HG03432 (cell line): ENCODE results near the gene WDR86.
A peak's percentile ranks its signal among the peaks of the same experiment; 100 is the strongest.

Experiments
- ATAC-seq: cut with Tn5 transposase; IDR thresholded peaks from one replicate; pipeline ENCODE4 v1.9.1; 2021; ENCODE audit warnings: mild to moderate bottlenecking, moderate library complexity; ENCODE audit not compliant: unreplicated experiment

Gene WDR86

GRCh38 chr7:151352512-151352911 is 57.3 kb downstream of the WDR86 start:
- no peak for ATAC-seq

DNA sequence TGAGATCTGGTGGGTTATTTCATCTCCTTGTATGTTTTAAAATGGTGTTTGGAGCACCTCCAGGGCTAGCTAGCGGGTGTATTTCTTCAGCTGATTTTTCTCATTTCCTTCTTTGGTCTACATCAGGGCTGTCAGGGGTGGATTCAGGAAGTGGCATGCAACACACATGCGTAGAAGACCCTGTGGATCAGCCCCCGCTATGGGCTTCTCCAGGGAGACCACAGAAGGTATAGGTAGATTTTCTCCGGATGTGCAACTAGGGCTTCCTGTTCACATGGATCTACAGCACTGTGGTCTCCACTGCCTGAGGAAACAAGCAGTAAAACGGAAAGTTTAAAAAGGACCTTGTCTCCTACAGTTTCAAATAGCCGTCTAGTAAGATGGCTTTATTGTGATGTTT is 57.9 kb downstream of the WDR86 start:
- ATAC-seq = peak; percentile 36

DNA sequence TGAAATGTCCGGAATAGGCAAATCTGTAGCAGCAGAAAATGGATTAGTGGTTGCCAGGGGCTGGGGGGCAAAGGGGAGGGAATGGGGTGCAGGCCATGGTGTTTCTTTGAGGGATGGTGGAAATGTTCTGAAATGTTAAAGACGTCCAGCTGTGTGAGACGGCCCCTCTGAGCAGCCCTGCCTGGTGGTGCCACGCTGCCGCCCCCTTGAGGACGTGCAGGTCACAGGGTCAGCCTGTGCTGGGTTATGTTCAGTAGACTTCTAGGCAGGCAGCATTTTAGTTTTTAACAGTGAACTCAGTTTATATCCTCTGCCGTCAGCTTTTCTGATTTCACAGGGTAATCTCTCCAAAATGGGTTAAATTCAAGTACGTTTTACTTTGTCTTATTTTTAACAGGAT is 58.8 kb downstream of the WDR86 start:
- ATAC-seq = no peak

- peak; percentile 42 for ATAC-seq
Observed at GRCh38 chr7:151349507-151349853, 60.4 kb downstream of the WDR86 start.

DNA sequence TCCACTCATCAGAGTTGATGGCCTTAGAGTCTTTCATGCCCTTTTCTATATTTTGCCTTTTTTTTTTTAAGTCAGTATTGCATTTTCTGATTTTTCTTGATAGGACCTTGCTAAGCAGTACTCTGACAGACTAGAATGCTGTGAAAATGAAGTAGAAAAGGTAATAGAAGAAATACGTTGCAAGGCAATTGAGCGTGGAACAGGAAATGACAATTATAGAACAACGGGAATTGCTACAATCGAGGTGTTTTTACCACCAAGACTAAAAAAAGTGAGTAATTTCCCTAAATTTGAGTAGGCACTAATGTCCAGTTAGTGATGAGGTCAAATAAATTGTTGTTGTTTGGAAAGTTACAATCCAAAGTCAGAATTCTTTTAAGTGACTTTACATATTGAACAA is 60.9 kb downstream of the WDR86 start:
- ATAC-seq = no peak

GRCh38 chr7:151347200-151347599 is 62.6 kb downstream of the WDR86 start:
- ATAC-seq = no peak

DNA sequence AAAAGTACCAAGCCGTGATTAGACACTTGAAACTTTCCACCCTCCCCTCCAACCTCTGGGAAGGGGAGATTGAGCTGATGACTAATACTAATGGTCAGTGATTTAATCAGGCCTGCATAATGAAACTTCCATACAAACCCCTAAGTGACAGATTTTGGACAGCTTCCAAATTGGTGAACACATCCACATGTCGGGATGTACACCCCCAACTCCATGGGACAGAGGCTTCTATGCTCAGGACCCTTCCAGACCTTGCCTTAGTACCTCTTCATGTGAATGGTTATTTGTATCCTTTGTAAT is 63.4 kb downstream of the WDR86 start:
- no peak for ATAC-seq

- ATAC-seq = no peak
Observed at GRCh38 chr7:151345576-151346469, 64.0 kb downstream of the WDR86 start.

GRCh38 chr7:151343516-151343915 is 66.3 kb downstream of the WDR86 start:
- ATAC-seq = no peak

GRCh38 chr7:151342811-151343210 is 67.0 kb downstream of the WDR86 start:
- no peak for ATAC-seq

GRCh38 chr7:151342102-151342646 is 67.7 kb downstream of the WDR86 start:
- ATAC-seq = peak; percentile 61

GRCh38 chr7:151341357-151342101 is 68.3 kb downstream of the WDR86 start, which contains the start of gene NUB1:
NUB1 (plus strand) TSS chr7:151341812; CDS start chr7:151345350, 3,538 bp downstream.
- ATAC-seq = peak; percentile 59

GRCh38 chr7:151340794-151341356 is 69.0 kb downstream of the WDR86 start:
- ATAC-seq = no peak

DNA sequence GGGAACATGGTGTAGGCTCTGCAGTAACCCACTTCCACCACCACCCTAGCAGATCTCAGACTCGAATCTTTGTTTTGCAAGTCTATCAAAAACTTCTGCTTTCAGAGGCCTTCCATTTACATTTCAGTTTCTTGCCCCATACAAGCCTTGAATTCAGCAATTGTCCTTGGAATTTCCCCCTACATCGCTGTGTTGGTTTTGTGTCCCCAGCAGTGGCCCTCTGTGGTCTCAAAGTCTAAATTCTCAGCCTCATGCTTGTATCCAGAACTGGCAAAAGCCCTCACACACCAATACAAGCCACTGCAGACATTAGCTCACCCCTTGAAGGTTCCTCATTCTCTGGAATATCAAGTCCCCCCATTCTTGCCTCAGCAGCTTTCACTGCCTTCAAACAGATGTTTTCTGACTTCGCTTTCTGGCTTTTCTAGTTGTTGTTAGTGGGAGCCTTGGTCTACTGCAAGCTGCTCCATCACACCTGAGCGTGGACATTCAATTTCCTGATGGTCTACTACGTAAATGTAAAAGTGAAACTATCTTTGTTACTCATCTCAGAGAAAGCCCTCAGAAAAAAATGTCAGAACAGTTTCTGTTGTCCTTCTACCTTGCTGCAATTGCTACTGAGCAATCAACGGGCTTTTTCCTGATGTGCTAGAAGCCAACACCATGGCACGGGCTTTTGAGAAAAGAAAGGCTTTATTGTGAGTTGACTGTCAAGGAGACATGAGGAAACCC is 70.0 kb downstream of the WDR86 start:
- ATAC-seq = peak; percentile 47

GRCh38 chr7:151338809-151339208 is 71.0 kb downstream of the WDR86 start:
- no peak for ATAC-seq

DNA sequence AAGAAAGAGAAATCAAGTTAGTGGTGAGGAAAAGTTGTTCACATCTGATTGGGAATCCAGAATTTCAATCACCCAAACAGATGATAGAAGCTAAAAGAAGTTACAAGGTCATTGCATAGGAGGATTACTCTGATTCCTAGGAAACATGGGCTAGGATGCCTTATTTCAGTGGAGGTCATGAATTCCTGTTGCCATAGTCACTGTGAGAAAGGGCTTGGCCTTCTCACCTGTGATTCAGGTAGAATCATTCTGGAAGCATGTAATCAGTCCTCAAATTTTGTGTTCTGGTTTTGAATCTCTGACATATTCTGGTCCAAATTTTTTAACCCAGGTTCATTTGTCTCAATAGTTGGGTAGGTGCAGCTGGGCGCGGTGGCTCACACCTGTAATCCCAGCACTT is 72.5 kb downstream of the WDR86 start:
- ATAC-seq = no peak

- ATAC-seq = no peak
Observed at GRCh38 chr7:151336027-151336708, 73.7 kb downstream of the WDR86 start.

DNA sequence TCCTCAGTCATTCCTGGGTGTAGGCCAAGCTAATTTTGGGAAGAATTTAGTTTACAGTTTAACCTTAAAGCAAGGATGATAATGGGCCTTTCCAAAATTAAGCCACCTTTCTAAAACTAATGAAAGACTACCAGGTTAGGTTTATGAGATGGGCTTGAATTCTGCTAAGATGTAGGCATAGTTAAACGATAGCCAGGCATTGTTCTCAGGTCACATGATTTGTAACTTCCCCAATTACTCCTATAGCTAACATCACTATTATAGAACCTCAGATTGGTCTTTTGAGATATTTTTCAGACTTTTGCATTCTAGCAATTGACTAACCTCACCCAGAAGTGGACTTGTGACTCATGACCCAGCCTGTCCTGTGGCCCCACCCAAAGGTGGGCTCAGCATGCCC is 75.2 kb downstream of the WDR86 start:
- no peak for ATAC-seq
